NCI-H510A treated with DMSO at 0.1 percent for 48 hours (cell line): ENCODE results near the gene FKBP5.
"Not testable (repeated sequence)": the region's sequence is repeated elsewhere in the genome, so short reads cannot be mapped to it uniquely, and the experiment has no call there.

Experiments used
- DNase-seq: peaks from one replicate; lab custom pipeline; 2025; lab: John Stamatoyannopoulos, UW

Gene FKBP5

DNA sequence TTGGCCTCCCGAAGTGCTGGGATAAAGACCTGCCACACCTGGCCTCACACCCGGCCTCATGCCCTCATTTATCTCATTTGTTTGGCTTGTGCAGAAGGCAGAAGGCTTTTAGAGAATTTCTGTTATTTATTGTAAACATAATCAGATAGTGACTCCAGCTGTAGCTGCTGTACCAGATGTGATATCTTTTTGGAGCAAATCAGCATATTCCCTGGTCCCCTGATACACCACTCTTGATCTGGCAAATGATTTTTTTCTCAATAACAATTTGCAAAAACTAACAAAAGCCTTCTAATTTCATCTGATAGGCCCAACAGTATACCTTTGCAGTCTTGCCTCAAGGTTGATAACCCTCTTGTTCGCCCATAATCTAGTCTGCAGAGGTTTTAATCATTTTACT lies 149.5 kb downstream of the FKBP5 start:
- DNase-seq = no peak

DNA sequence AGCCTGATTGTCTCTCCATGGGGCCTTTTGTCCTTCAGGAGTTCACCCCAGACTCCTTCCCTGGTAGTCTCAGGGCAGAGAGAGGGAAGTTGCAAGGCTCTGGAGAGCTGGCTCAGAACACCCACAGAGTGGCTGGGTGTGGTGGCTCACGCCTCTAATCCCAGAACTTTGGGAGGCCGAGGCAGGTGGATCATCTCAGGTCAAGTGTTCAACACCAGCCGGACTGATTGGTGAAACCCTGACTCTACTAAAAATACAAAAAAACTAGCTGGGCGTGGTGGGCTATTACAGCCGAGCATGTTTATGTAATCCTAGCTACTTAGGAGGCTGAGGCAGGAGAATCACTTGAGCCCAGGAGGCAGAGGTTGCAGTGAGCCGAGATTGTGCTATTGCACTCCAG lies 152.9 kb downstream of the FKBP5 start:
- not testable (repeated sequence) for DNase-seq

DNA sequence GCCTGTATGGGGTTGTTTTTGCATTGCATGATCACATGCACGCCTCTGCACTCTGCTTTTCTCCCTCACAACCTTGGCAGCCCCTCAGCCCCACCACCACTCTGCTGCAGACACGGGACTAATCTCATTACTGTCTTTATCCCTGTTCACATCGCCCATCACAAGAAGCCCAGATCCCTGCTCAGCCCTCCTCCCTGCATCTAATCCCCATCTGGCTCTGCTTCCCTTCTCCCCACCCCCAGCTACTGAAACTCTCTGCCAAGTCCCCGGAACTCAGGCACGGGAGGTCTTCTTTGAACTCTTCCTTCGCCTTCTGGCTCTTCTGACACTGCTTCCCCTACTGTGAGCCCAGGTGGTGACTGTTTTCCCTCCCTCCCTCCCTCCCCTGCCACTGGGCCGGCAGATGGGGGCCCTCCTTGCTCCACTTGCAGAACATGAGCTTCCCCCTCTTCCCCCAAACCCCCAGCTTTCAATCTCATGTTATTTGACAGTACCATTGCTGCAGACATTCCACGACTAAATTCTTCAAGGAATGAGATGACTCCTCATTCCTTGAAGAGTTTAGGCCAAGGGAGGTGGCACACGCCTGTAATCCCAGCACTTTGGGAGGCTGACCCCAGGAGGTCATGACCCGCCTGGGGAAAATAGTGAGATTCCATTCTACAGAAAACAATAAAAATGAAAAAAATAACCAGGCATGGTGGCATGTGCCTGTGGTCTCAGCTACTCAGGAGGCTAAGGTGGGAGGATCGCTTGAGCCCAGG lies 154.1 kb downstream of the FKBP5 start:
- no peak for DNase-seq

DNA sequence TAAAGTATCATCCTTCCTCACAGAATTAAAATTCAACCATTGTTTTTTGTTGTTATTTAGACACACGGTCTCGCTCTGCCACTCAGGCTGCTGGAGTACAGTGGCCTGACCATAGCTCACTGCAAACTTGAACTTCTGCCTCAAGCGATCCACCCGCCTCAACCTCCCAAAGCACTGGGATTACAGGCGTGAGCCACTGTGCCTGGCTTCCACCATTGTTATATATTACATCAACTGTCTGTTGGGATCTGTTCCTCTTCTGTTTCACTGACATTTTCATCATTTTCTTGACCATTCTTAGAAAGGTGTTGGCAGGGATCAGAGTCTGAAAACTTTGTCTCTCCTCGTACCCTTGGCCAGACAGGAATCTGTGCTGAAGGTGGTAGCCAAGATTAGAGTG lies 154.7 kb downstream of the FKBP5 start:
- DNase-seq = no peak

DNA sequence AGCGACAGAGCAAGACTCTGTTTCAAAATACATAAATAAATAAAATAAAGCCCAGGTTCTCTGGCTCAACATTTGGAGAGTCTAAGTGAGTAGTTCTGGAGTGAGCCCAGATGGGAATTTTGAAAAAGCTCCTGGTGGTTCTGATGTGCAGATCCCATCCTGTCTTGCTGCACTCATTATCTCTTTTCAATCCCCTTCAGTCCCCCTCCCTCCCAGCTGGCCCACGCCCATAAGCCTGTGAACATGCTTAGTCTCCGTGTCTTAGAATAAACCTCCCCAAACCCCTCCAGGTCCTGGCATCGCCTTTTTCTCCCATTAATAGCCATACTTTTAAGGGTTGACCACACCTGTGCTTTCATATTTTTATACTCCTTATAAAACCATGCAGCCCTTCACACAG lies 156.6 kb downstream of the FKBP5 start:
- DNase-seq = no peak

DNA sequence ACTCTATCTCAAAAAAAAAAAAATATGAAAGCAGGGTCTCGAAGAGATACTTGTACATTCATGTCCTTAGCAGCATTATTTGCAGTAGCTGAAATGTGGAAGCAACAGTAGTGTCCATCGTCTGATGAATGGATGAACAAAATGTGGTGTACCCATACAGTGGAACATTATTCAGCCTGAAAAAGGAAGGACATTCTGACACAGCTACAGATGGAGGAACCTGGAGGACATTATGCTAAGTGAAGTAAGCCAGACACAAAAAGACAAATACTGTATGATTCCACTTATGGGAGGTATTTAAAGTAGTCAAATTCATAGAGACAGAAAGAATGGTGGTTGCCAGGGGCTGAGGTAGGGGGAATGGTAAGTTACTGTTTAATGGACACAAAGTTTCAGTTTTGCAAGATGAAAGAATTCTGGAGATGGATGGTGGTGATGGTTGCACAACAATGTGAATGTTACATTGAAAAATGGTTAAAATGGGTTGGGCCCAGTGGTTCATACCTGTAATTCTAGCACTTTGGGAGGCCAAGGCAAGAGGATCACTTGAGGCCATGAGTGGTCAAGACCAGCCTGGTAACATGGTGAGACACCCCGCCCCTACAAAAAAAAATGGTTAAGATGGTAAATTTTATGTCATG lies 164.2 kb downstream of the FKBP5 start:
- no peak for DNase-seq
